ENCODE data around the gene TOP3B.
A peak's percentile ranks its signal among the peaks of the same experiment; 100 is the strongest.

The TOP3B gene, protein sequence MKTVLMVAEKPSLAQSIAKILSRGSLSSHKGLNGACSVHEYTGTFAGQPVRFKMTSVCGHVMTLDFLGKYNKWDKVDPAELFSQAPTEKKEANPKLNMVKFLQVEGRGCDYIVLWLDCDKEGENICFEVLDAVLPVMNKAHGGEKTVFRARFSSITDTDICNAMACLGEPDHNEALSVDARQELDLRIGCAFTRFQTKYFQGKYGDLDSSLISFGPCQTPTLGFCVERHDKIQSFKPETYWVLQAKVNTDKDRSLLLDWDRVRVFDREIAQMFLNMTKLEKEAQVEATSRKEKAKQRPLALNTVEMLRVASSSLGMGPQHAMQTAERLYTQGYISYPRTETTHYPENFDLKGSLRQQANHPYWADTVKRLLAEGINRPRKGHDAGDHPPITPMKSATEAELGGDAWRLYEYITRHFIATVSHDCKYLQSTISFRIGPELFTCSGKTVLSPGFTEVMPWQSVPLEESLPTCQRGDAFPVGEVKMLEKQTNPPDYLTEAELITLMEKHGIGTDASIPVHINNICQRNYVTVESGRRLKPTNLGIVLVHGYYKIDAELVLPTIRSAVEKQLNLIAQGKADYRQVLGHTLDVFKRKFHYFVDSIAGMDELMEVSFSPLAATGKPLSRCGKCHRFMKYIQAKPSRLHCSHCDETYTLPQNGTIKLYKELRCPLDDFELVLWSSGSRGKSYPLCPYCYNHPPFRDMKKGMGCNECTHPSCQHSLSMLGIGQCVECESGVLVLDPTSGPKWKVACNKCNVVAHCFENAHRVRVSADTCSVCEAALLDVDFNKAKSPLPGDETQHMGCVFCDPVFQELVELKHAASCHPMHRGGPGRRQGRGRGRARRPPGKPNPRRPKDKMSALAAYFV

DNA sequence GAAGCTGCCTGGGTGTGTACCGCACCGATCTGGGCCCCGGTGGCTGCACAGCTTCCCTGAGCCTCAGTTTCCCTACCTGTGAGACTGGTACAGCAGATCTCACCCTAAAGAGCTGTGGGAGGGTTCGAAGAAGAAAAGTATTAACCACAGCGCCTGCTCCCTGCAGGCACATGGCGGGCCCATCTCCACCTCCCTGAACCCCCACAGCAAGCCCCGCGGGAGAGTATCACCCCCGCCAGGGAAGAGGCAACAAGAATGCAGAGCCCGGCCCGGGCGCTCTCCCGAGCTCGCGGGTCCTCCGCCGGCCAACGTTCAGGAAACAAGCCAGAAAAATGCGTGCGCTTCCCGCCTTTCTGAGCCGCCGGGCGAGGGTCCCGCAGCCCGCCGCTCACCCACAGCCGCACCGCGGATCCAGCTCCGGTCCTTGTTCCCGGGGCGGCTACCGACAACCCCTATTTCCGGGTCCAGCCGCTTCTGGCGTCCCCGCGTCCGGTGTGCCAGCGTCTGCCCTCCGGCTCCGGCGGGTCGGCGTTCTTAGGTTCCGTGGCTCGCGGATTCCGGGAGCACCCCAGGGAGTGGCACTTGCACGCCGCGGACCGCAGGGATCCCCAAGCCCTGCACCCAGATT, at the start of gene TOP3B:
Gene TOP3B (minus strand): TSS at position 450 of the 628 bp plus-strand sequence. CDS start 7,078 bp downstream, outside the sequence.
- DNase-seq (ENCODE audit: low read depth in 2 of 2) = peak; percentile 72 to 73

DNA sequence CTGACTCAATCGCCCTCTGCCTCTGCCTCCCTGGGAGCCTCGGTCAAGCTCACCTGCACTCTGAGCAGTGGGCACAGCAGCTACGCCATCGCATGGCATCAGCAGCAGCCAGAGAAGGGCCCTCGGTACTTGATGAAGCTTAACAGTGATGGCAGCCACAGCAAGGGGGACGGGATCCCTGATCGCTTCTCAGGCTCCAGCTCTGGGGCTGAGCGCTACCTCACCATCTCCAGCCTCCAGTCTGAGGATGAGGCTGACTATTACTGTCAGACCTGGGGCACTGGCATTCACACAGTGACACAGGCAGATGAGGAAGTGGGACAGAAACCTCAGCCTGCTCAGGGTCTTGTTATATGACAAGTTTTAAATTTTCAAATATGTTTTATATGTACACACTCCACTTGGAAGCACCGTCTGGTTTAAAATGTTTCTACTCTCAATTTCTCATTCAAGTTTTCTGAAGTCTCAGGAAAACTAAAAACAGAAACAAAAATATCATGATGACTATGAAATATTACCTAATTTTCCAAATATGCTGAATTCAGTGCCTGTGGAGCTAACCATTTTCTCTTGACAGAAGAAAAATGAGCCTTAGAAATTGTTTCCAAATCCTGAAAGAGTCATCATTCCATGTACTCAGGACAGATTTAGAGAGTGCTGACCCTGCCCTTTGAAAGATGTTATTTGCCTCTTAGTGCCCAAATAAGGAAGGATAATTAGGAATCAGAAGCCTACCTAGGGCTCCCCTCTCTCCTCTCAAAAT, 48.8 kb upstream of the TOP3B start:
- no peak for DNase-seq (ENCODE audit: low read depth in 2 of 2)

DNA sequence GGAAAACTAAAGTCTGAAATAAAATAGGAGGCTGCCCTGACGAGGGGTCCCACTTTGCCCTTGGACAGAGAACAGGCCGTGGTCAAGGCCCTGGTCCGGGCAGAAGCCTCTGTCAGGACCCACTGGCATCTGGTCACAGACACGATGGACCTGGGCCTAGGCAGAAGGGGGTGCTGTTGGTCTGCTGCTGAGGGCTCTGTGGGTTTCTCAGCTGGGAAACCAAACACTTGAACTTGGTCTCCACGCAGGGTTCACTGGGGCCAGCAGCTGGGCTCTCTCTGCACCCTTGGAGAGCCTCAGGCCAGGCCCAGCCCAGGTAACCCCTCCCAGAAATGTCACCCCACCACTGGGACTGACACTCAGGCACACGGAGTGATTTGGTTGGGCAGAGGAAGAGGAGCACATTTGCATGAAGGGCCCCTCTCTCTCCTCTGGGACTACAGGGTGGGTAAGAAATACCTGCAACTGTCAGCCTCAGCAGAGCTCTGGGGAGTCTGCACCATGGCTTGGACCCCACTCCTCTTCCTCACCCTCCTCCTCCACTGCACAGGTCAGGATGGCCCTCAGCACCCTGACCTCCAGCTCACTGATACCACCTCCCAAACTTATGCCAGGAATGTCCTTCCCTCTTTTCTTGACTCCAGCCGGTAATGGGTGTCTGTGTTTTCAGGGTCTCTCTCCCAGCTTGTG, 48.1 kb upstream of the TOP3B start:
- DNase-seq (ENCODE audit: low read depth in 2 of 2) = no peak

DNA sequence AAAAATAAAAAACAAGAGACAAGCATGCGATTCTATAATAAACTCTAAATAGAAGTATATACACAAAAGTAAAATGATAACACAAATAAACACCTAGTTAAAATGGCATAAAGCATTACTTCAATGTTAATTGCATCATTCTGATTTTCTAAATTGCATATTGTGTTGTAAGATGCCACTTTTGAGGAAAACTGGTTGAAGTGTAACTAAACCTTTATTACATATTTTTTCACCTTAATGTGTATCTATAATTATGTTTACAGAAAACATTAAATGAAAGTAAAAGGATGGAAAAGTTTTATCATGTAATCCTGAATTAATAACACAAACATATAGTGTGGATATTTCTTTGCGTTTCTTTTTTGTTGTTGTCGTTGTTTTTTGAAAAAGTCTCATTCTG, 45.4 kb upstream of the TOP3B start:
- DNase-seq (ENCODE audit: low read depth in 2 of 2) = no peak

DNA sequence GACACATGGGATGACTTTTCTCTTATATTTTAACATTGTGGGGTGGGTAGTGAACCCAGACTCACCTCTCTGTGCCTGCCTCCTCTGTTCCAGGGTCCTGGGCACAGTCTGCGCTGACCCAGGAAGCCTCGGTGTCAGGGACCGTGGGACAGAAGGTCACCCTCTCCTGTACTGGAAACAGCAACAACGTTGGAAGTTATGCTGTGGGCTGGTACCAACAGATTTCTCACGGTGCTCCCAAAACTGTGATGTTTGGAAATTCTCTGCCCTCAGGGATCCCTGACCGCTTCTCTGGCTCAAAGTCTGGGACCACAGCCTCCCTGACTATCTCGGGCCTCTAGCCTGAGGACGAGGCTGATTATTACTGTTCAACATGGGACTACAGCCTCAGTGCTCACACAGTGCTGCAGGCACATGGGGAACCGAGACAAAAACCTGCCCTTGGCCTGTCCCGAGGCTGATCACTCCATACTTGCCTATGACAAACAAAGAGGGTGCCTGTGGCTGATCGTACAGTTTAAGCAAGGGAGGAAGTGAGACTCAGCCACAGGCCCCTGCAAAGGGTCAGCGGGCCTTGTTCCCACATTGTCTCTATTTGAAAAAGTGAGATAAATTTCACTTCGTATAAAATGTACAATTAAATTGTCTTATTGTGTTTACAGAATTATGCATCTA, 43.7 kb upstream of the TOP3B start:
- DNase-seq (ENCODE audit: low read depth in 2 of 2) = no peak

DNA sequence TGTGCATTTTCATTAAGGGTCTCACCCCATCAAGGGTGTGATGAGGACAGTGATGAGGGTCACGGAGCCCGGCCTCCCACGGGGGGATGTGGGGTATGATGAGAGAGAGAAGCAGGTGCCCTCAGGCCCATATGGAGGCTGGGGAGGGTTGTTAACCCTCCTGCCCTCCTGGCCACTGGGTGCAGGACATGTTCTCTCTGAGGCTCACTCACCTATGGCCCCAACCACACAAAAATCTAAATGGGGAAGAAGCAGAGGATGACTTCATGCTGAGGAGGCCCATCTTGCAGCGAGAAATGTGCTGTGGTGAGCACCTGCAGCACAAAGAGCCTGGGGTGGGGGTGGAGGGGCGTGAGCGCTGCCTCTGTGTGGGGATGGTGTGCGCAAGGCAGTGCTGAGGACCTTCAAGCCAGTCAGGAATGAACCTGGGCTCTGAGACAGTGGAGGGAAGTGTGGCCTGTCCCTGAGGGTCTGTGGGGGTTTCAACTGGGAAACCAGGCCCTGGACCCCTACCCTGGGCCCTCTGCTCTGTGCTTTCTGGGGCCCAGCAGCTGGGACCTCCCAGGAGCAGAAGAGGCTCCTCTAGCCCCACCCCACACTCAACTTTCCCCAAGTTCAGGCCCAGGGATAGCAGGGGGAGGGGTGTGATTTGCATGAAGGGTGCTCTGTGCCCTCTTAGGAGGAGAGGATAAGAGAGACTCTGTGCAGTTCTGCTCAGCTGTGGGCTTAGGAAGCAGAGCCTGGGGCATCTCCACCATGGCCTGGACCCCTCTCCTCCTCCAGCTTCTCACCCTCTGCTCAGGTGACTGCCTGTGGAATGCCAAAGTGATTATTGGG, 43.0 kb upstream of the TOP3B start:
- DNase-seq (ENCODE audit: low read depth in 2 of 2) = no peak

DNA sequence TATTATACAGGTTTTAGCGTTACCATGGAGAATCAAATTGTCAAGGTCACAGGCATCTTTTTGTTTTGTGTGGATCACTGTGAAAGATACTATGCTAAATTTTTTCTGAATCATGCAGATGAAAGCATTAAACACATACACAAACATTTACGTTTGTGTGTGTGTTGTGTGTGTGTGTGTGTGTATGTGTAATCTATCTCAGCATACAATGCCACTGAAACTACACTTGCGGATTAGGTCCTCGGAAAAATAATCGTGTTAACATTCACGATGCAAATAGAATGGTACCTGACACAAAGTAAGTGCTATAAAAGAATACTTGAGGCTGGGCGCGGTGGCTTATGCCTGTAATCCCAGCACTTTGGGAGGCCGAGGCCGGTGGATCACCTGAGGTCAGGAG, 41.9 kb upstream of the TOP3B start:
- no peak for DNase-seq (ENCODE audit: low read depth in 2 of 2)

DNA sequence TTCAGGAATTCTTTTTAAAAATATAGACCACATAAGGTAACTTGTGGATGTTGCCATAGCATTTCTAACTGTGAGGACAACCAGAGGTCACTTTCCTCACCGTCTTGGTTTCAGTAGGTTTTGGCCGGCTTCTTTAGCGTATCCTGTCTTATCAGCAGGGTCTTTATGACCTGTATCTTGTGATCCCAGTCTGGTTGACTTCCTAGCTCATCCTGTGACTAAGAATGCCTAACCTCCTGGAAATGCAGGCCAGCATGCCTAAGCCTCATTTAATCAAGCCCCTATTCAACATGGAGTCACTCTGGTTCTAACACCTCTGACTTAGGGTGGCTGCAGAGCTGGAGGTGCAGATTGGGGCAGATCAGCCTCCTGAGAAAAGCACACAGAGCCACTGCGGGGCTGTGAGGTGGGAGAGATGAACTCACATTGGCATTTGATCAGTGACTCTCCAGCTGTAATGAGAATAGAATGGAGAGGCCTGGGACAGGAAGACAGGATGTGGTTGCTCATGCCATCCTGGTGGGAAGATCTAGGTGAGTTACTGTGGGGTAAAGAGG, 41.1 kb upstream of the TOP3B start:
- DNase-seq (ENCODE audit: low read depth in 2 of 2) = no peak

DNA sequence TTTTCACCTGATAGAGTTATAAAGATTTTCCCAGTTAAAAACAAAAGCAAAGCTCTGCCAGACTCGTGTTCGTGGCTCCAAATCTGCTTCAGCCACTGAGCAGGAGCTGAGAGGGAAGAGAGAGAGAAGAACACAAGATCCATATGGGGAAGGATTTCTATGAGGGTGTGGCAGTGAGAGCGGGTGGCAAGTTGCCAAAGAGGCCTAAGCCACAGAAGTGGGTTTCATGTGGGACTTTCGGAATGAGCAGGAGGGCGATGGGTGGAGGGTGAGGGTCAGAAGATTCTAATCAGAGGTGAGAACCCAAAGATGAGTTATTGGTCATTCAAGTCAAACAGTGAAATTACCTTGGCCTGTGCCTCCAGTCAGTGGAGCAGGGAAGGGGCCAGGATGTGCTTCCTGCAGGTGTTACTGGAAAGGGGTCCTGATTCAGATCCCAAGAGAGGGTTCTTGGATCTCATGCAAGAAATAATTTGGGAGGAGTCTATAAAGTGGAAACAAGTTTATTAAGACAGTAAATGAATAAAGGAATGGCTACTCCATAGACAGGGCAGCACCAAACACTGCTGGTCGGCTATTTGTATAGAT, 40.5 kb upstream of the TOP3B start:
- DNase-seq (ENCODE audit: low read depth in 2 of 2) = no peak

DNA sequence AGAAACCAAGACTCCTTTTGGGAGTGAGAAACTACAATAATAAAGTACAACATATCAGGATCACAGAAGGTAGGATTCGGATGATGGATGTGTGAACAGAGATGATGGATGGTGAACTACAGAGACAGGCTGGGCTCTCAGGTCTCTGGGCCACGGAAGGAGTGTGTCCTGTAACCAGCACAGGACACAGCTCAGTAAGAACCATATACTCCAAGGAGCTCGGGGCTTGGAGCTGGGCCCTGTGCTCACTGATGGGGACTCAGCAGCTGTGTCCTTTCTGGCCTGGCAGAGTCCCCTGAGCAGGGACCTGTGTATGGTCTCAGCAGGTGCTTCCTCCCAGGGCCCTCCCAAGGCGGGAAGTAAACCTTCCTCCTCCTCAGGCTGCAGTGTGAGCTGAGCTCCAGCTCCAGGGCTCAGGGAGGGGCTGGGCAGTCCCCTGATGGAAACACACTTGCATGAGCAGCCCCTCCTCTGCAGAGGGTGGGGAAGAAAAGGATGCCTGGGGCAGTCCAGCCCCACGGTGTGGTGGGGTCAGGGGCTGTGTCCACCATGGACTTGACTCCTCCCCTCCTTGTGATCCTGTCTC, 39.8 kb upstream of the TOP3B start:
- no peak for DNase-seq (ENCODE audit: low read depth in 2 of 2)

DNA sequence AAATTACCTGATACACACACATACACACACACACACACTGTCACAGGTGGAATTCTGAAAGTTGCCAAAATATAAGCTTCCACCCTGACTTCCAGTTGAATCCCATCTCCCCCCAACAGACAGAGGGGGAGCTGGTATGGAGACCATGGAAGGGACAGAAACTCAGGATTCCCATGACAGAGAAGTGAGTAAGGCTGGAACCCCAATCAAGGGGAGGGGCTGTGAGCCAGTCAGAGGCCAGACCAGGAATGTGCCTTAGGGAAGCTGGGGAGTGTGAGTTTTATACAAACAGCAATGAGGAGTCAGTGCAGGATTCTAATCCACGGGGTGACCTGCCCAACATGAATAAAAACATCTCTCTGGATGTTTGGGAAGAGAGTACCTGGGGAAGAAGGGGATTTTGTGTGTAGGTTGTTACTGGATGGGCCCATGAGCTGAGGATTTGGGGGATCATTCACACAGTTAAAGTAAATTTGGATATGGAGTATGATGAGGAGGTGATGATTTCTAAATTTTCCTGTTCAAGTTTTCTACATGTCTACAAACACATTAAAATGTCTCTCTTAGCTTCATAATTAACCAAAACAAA, 38.7 kb upstream of the TOP3B start:
- no peak for DNase-seq (ENCODE audit: low read depth in 2 of 2)

DNA sequence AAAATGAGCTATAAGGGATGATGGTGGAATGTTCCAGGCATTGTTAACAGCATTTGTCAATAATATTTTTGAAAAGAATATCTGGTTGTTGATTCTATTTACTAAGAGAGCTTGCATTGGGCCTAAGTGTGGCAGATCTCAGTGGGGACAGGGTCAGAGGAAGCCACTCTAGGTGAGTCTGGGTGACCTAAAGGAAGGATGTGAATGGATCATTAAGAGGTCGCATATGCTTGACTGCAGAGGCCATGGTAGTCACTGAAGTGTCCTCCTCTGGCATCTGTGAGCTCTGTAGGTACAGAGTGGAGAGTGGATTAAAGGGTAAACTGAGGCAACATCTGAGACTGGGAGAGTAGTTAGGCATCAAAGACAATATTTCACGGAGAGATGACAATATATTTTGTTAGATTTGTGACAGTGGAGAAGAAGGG, 37.9 kb upstream of the TOP3B start:
- no peak for DNase-seq (ENCODE audit: low read depth in 2 of 2)

DNA sequence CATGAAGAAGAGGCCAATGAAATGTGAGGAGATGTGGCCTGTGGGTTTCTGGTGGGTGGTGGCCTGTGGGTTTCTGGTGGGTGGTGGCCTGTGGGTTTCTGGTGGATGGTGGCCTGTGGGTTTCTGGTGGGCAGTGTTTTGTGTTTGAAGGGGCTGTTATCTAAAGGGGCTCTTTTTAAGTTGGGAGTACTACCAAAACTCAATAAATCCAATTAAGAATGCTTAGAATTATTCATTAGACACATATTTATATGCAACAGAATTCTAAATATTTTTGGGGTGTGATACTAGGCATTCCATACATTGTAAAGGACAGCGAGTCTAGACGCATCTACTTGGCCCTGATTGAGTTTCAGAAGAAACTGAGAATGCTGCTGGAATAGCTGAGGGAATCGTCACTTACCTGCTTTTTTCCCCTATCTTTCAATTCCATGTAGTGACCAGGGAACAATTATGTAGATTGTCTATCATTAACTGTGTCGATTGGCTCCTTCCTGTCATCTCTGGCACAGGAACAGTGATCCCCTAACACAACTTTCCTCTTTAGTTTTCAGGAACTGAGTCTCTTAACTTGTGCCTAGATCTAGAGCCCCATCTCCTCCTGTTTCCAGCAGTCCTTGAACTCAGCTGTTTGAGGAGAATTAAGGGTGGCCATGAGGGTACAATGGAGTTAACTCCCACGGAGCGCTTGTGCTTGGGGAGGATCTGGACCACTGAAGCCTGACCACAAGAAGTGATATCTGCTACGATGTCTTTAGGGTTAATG, 37.3 kb upstream of the TOP3B start:
- DNase-seq (ENCODE audit: low read depth in 2 of 2) = no peak

DNA sequence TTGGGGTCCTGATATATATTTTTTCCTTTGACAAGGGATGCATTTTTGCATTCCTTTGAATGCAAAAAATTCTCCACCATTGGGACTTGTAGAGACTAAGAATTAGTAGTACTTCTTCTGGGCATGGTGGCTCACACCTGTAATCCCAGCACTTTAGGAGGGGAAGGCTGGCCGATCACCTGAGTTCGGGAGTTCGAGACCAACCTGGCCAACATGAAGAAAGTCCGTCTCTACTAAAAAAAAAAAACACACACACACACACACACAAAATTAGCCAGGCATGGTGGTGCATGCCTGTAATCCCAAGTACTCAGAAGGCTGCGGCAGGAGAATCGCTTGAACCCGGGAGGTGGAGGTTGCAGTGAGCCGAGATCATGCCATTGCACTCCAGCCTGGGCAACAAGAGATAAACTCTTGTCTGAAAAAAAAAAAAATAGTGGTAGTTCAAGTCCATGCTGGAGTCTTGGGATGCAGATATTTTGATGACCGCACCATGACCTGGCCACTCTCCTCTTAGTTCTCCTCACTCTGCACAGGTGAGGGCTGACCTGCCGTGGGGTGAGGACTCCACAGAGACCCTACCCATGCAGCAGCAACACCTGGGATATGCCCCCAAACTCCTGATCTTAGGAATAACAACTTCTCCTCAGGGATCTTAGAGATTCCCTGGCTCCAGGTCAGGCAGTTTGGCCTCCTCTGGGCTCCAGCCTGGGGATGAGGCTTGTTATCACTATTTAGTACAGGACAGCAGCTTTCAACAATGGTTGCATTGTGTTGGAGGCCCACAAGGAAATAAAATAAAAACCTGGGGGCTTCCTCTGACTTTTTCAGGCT, 36.5 kb upstream of the TOP3B start:
- no peak for DNase-seq (ENCODE audit: low read depth in 2 of 2)

DNA sequence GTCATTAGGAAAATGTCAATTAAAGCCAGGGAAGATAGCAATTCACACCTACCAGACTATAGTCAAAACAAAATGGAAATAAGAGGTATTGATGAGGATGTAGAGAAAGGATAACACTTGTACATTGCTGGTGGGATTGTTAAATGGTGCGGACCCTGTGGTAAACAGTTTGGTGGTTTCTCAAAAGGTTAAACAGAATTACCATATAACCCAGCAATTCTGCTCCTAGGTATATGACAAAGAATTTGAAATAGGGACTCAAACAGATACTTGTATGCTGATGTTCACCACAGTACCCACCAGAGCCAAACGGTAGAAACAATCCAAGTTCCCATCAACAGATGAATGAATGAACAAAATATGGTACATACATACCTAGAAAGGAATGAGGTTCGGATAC, 33.0 kb upstream of the TOP3B start:
- DNase-seq (ENCODE audit: low read depth in 2 of 2) = no peak

DNA sequence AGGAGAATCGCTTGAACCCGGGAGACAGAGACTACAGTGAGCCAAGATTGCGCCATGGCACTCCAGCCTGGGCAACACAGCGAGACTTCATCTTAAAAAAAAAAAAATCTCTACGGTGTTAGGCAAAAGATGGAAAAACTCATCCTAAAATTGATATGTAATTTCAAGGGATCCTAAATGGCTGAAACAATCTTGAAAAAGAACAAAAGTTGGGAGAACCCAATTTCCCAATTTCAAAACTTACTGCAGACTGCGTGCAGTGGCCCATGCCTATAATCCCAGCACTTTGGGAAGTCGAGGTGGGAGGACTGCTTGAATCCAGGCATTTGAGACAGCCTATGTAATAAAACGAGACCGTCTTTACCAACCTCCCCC, 31.7 kb upstream of the TOP3B start:
- DNase-seq (ENCODE audit: low read depth in 2 of 2) = no peak
